GM11168 (cell line): Measurements from ENCODE around the gene COA5.

Source experiments
- in situ Hi-C: fragments of 300-500 bp; cut with MboI; formaldehyde crosslinking; loops from one replicate; pipeline ENCODE4 v1.12.0; 2022; ENCODE audit warnings: low sequenced_read_pairs; ENCODE audit not compliant: unreplicated experiment

COA5 gene

DNA sequence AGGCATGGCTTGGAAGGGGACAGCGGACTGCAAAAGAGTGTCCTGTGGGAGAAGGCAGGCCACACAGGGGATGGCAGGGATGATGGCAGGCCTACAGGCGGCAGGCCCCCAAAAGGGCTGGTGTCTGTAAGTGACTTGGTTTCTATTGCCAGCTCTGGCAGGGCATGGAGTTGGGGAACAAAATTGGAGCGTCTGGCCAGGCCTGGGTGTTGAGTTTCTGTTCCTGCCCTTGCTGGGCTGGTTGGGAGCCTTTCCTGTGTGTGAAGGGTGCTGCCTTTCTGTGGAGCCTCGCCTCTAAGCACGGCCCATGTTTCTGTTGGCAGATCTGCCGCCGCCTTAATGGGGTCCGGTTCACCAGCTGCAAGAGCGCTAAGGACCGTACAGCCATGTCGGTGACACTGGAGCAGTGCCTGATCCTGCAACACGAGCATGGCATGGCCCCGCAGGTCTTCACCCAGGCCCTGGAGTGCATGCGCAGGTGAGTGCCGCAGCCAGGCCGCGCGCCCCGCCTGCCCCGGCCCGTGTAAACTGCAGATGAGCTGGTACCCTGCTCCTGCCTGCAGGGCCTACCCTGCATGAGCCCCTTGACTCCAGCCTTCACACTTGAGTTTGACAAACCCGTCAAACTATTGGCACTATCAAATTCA lies 31.5 kb downstream of the COA5 start:
- in situ Hi-C loops: no loop called here

DNA sequence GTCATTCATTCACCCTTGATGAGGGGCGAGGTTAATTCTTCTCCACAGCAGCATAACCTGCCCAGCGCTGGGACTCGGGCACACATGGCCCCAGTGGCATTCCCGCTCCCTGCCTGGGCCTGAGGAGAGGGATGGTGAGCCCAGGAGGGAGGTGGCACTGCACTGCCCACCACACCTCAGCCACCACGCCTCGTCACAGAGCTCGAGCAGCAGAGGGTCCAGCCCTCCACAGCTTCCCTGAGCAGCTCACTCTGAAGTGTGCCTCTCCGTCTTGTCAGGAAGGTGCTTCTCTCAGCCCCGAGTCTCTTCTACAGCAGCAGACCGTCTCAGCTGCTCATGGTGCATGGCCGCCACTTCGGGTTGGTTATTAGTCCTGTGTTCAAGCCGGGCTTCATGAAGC lies 34.9 kb downstream of the COA5 start:
- in situ Hi-C loops: no loop called here

DNA sequence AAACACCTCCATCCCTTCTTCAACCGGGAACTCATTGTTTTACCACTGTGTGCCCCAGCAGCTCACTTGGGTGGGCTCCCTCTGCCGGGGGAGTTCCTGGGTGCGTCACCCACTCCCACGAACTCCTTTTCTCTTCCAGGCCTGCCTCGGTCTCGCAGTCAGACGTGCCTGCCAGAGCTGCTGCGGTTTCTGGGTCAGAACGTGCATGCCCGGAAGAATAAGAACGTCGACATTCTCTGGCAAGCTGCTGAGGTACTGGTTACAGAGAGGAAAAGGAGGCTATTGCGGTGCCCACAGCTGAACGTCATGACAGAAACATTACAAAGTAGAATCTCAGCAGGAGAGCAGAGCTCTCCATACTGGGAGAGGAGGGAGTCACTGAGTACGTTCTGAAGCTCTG lies 35.6 kb downstream of the COA5 start:
- in situ Hi-C loops: no loop called here

DNA sequence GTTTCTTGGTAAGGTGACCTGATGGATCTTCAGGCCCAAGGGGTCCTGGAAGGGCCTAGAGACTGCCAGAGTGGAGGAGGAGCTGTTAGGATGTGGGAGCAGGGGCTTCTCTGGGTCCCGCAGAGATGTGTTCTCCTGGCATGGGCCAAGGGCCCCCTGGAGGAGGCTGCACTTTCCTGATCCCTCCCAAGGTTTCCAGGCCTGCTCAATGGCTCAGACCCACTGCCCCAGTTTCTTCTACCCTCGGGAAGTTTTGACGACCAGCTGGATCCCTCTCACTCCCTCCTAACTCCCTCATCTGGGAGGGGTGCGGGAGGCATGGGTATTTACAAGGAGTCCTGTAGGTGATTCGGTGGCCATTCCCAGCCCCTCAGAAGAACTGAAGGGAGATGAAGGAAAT lies 36.1 kb downstream of the COA5 start:
- in situ Hi-C loops: no loop called here

DNA sequence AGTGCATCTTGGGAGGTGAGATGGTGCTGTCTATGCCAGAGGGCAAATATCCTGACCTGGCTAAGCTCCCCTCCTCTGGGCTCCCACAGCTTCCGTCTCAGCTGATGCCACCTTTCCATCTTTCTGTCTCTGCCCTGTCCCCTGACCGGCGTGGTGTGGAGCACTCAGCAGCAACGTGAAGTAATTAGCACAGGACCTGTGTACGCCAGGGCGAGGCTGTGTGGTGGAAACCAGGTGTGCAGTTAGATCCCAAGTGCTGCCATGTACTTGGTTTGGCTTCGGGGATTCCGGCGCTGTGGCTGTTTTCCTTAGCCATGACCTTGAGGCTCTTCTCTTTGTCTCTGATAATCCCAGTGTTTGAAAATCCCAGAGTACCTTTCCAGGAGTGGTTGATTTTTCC lies 36.5 kb downstream of the COA5 start:
- in situ Hi-C loops: no loop called here

DNA sequence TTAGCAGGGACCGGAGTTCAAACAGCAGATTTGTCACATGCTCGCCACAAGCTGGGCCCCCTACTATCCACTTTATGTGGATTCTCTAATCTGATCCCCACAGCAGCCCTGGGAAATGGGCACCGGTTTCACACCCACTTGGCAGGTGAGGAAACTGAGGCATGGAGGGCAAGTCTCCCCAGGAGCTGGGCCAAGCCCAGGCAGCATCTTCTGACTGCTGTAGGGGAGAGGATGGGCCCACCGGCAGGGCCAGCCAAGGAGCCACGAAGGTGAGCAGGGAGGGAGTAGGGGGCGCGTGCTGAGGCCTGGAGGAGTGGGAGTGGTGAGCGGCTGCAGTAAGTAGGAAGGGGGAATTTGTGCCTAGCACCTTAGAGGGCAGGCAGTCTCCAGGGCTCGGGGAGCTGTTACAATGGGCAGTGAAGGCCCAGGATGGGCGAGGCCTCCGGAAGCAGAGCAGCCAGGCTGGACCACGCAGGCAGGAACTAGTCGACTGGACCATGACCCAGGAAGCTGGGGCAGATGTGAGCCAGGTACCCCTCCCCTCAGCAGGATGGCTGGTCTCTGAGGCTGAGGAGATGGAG lies 37.1 kb downstream of the COA5 start:
- in situ Hi-C loops: no loop called here

DNA sequence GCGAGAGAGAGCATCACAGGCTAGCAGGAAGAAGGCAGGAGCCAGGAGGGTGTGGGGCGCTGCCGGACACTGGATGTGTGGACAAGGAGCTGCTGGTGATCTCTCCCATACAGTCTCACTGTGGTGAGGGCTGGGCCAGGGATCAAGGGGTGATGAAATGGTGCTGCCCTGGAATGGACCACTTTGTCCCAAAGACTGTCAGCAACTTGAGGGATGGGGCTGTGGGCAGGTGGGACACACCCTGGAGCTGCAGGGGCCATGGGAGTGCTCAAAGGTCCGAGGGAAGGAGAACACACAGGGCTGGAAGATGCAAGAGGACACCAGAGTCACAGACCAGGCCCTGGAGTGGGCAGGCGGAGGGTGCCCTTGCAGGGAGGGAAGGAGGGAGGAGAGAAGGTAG lies 38.0 kb downstream of the COA5 start:
- in situ Hi-C loops: no loop called here

DNA sequence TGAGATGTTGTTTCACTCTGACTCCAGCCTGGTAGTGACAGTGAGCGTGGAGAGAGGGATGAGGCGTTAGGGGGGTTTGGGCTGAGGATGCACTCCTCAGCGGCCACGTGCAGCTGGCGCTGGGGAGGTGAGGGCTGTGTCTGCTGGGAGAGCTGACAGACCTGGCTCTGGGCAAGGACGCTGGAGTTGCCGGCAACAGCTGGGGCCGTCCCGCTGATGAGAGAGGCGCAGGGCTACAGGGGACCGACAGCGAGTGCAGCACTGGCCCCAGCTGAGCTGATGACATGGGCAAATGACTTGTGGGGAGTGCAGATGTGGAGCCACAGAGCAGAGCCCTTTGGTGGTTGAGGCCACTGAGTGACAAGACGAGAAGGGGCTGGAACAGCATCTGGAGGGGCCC lies 38.4 kb downstream of the COA5 start:
- in situ Hi-C loops: no loop called here

DNA sequence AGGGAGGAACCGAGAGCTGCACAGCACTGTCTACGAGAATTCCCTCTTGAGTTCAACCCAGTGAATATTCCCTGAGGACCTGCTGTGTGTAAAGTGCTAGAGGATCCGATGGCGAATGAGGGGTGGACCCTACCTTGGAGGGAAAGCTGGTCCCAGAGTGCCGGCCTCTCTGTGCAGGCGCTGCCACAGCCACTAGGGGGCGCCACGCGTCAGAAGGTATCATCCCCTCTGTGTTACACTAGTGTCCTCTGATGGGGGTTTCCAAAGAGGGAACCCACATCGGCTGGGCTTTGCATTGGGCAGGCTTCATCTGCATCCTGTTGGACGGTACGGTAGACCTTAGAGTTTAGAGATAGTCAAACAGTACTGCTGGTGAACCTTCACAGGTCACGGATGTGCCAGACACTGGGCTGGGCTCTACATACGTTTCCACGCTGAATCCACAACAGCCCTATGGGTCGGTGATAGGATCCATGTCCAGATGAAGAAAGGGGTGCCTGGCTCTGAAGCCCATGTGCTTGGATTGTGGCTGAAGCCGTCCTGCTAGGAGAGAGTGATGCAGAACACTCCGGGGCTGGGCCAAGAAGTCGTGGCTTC lies 39.0 kb downstream of the COA5 start:
- in situ Hi-C loops: no loop called here

DNA sequence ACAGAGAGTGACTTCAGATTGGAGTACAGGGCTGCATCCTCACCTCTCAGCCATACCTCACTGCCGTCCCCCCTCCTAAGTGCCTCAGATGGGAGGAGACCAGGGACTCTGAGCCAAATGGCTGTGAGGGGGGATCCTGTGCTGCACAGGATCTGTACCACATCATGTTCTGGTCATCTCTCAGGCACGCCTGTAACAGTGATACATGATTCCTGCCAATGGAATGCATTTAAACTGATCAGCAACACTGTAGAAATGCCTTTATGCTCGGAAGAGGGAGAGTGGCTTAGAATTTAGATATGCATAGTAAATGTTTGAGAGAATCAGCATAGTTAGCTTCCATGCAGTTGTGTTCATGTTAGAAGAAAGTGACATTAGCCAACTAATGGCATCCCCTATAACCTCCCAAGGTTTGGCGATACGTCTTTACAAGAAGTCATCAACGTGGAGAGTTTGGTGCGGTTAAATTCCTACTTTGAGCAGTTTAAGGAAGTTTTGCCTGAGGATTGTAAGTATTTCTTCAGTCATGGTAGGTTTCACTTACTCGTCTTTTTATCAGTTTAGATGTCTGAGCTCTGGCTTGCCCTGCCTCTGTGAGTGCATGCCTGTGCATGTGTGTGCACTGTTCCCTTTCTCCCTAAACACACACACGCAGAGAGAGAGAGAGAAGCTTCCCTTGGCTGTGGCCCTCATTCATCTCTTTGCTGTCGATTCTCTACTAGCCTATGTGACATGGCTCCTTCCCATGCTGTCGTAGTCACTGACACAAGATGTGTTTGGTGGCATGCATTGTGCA lies 40.0 kb downstream of the COA5 start:
- in situ Hi-C loops: no loop called here

DNA sequence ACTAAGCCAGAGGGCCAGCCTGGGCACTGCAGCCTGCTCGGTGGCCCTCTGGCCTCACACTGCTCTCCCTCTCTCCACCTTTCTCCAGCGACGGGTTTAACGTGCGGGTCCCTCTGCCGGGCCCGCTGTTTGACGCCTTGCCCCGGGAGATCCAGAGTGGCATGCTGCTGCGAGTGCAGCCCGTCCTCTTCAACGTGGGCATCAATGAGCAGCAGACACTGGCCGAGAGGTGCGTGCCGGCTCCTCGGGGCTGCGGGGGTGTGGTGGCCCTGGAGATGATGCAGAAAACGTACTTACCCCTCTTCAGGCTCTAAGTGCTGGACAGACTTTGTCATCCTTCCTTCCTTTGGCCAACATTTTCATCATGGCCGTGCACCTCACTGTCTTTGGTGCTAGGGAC lies 42.4 kb downstream of the COA5 start:
- in situ Hi-C loops: no loop called here

DNA sequence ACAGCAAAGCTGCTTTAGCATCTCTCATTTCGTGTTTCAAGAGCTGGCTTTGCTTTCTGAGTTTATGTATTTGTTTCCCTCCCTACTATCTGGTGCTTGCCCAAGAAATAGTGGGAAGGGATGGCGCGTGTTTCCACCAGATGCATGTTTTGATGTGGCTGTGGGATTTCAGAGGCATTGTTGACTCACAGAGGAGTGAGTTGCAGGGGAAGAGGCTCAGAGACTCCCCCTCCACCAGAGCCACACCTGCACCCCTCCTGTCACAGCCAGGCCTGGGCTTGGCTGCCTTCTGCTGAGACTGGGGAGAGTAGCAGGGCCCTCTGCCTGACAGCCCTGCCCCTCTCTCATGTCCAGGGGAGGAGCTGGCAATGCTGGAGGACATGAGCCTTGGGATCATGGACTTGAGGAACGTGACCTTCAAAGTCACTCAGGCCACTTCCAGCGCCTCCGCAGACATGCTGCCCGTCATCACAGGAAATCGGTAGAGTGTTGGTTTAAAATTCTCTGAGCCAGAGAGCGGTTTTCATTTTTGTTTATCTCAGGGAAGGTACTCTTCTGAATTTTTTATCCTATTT lies 42.9 kb downstream of the COA5 start:
- in situ Hi-C loops: no loop called here

DNA sequence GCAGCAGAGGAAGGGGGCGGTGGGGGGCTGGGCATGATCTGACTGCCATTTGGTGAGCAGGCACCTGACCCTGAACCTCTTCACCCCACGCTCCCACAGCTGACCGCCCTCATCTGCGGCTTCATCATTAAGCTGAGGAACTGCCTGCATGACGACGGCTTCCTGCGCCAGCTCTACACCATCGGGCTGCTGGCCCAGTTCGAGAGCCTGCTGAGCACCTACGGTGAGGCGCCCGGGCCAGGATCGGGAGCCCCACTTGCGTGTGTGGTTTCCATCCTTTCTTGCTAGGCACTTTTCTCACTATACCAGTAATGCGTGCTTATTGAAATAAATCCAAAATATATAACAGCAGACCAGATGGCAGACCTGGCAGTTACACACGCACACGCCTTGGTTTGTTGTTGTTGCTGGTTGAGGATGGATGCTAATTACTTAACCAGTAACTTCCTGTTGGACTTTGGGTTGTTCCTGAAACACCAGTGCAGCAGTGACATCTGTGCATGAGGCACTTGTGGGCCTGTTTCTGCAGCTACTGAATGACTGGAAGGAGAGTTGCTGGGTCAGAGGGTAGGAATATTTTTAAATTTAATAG lies 43.7 kb downstream of the COA5 start:
- in situ Hi-C loops: no loop called here

DNA sequence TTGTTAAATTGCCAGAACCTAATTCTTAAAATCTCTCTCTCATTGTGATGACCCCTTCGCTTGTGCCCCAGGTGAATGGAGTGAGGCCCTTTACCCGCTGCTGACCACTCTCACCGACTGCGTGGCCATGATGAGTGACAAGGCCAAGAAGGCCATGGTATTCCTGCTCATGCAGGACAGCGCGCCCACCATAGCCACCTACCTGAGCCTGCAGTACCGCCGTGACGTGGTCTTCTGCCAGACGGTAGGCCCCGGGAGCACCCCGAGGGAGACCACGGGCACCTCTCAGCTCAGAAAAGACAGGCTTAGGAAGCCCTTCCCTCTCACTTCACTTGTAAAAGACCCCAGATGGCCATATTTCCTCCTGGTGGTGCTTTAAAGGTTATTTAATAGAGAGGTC lies 44.9 kb downstream of the COA5 start:
- in situ Hi-C loops: no loop called here

DNA sequence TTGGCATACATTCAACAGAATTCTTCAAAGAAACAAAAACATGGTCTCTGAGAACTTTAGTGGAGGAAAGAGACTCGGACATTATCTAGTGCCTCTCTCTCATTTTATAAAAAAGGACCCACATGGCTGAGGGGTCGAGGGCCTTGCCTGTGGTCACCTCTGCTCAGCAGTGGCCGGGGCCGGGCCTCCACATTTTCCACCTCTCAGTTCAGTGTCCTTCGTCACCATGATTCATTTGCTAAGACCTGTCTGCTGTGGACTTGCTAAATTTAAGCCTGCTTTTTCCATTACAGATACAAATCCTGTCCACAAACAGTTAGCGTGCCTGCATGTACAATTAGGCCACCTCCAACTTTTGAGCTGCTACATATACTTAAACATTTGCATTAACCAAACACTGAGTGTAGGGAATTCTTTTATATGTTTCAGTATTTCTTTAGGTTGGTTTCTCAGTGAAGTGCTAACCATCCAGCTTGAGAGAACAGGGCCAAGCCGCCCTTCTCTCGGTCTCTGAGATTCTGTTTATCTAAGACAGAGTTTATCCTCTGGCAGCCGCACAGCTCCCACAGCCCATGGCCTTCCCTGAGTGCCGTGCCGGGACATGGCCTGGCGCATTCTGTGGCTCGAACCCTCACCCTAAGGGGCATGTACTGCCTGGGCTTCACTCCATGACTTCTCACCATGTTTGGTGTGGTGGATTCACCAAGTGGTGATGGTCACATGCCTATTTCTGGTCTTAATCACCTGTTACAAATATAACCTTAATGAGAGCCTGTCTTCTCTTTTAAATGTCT lies 46.2 kb downstream of the COA5 start:
- in situ Hi-C loops: no loop called here

DNA sequence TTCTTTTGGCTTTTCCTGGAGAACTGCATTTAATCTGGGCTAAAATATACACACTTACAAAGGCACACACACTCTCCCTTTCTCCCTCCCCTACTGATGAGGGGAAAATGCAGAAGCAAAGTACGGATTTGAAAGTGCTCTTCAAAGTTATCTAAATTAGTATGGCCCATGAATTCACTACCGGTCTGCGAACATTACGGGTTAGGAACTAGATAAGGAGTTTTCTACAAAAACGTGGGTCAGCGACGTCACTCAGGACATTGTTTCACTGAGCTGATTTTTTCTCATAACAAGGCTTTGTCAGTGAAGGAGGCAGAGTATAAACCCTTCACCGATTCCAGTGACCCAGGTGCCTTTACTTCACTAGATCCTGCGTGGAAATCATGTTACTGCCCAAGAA lies 47.3 kb downstream of the COA5 start:
- in situ Hi-C loops: no loop called here

DNA sequence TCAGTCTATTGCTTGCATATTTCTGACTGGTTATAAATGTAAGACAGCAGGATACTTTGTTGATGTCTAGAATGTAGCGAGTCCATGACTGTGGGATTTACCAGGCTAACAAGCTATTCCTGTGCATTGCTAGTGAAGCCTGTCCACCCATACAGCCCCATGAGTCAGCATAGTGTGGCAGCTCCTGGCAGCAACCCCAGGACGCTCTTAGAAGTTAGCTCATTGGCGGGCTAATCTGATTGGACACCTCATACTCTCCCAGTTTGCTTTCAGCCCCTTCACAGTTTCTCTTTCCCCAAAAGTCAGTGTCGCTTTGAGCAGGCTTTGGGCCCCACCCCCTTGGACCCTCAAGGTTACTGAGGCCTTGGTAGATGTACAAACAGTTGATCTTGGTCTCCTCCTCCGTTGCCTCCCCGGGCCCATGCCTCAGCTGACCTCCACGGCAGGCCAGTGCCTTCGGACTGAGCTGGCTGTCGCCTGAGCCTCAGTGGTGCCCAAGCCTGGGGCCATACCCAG lies 48.0 kb downstream of the COA5 start:
- in situ Hi-C loops: no loop called here

DNA sequence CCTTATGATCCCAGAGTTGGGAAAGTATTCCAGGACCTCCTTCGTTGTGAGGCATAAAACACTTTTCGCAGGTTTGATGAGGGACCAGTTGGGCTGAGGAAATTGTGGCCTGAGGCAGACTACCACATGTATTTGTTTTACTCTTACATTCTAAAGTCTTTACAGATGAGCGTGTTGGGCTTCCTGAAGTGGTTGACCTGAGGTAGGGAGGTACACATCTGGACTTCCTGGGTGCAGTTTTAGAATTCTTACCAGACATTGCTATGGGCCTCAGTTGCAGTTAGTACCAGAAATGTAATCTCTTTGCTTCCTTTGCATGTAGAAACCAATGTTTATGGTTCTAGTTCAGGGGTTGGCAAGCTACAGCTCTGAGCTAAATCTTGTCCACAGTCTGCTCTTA lies 48.7 kb downstream of the COA5 start:
- in situ Hi-C loops: no loop called here

DNA sequence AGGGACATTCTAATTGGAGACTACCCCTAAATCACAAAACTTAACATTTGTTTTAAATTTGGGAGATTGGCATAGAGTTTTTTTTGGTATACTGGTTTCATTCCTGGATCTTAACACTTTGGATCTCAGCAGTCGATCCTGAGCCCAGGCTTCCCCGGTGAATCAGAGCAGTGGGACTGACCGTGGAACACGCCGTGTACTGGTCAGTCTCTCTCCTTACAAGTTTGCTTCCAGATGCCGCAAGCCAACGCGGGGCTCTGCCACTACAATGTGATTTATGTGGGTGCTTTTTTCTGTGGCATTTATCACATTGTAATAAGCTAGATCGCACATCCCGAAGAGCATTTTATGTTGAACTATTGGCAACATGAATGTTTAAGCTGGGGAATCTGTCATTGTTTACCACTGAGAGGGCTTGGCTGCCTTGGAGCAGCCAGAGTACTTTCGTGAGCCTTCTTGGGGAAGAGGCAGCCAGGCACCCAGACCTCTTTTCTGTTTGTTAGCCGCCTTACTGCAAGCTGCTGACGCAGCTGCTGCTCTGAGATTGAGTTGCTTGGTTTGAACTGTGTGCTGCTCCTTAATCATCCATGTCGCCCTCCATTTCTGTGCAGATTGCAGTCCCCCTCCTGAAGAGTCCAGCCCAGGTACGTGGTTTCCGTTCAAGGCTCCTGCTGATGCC lies 49.3 kb downstream of the COA5 start:
- in situ Hi-C loops: no loop called here
